Ramos (cell line): ENCODE data around the gene ASB2.

Experiments
- in situ Hi-C: fragments of 300-500 bp; cut with MboI; formaldehyde crosslinking; loops from one replicate; pipeline ENCODE4 v1.14.3; 2022; ENCODE audit warnings: low sequenced_read_pairs; ENCODE audit not compliant: unreplicated experiment

ASB2 gene, protein sequence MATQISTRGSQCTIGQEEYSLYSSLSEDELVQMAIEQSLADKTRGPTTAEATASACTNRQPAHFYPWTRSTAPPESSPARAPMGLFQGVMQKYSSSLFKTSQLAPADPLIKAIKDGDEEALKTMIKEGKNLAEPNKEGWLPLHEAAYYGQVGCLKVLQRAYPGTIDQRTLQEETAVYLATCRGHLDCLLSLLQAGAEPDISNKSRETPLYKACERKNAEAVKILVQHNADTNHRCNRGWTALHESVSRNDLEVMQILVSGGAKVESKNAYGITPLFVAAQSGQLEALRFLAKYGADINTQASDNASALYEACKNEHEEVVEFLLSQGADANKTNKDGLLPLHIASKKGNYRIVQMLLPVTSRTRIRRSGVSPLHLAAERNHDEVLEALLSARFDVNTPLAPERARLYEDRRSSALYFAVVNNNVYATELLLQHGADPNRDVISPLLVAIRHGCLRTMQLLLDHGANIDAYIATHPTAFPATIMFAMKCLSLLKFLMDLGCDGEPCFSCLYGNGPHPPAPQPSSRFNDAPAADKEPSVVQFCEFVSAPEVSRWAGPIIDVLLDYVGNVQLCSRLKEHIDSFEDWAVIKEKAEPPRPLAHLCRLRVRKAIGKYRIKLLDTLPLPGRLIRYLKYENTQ

GRCh38 chr14:93976477-93977057, at the start of gene ASB2:
TSS of gene ASB2 (minus strand) at chr14:93976570. CDS start at chr14:93964539, 12,031 bp downstream.
- in situ Hi-C loops, result no loop called here

- in situ Hi-C loops, result loop anchor here (25.0 kb wide), 1 partner anchor 112 kb away; the partner anchor contains the start of gene IFI27L2
Measured at GRCh38 chr14:94025720-94026119, 49.4 kb upstream of the ASB2 start.

- in situ Hi-C loops, result loop anchor here (25.0 kb wide), 1 partner anchor 362 kb away; no protein-coding TSS in a partner anchor
Measured at GRCh38 chr14:94024549-94024948, 48.2 kb upstream of the ASB2 start.

GRCh38 chr14:94022532-94023411, 46.4 kb upstream of the ASB2 start:
- in situ Hi-C loops, result loop anchor here (25.0 kb wide), 1 partner anchor 360 kb away; no protein-coding TSS in a partner anchor

- in situ Hi-C loops, result loop anchor here (25.0 kb wide), 1 partner anchor 359 kb away; no protein-coding TSS in a partner anchor
Measured at GRCh38 chr14:94021416-94022157, 45.2 kb upstream of the ASB2 start.

DNA sequence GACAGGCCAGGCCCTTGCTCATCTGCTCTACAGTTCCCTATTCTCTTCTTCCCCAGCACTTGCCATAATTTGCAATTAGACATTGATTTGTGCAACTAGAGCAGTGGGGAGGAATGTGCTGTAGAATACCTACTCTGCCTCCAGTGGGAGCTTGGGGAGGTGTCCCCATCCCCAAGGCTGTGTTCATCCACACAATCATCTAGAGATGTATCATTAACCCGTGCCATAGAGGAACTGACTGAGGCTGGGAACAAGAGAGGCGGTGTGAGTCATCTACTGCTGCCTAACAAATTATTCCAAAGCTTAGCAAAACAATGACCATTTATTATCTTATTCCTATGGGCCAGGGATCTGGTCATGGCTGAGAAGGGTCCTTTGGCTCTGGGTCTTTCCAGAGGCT, 44.6 kb upstream of the ASB2 start:
- in situ Hi-C loops, result loop anchor here (25.0 kb wide), 1 partner anchor 359 kb away; no protein-coding TSS in a partner anchor

GRCh38 chr14:94020267-94020666, 43.9 kb upstream of the ASB2 start:
- in situ Hi-C loops, result loop anchor here (25.0 kb wide), 1 partner anchor 358 kb away; no protein-coding TSS in a partner anchor

- in situ Hi-C loops, result loop anchor here (25.0 kb wide), 1 partner anchor 357 kb away; no protein-coding TSS in a partner anchor
Measured at GRCh38 chr14:94019329-94019728, 43.0 kb upstream of the ASB2 start.

- in situ Hi-C loops, result loop anchor here (25.0 kb wide), 1 partner anchor 356 kb away; no protein-coding TSS in a partner anchor
Measured at GRCh38 chr14:94018308-94018707, 41.9 kb upstream of the ASB2 start.

DNA sequence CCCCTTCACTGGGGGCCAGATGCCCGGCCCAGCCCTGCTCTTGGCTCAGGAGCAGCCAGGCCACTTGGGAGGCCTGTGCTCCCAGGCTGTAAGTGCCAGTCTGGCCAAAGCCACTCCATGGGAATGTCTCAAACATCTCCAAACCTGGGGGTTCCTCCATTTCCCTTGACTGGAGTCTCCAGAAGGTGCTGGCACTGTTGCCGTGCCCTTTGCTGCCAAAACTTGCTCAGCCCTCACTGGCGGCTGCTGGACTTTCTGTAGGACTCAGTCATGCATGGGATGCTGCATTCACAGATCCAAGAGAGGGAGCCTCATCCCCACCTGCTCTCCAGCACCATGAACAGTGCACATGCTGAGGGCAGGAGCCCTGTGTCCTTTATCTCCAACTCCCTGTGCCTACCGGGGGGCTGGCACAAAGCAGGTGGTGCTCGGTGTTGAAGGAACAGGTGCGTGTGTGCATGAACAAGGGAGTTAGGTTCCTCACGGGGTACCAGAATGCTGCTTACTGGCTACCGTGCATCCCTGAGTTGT, 40.1 kb upstream of the ASB2 start:
- in situ Hi-C loops, result loop anchor here (25.0 kb wide), 1 partner anchor 354 kb away; no protein-coding TSS in a partner anchor

GRCh38 chr14:94015223-94015622, 38.9 kb upstream of the ASB2 start:
- in situ Hi-C loops, result loop anchor here (25.0 kb wide), 1 partner anchor 353 kb away; no protein-coding TSS in a partner anchor

GRCh38 chr14:94014382-94014781, 38.0 kb upstream of the ASB2 start:
- in situ Hi-C loops, result loop anchor here (25.0 kb wide), 1 partner anchor 352 kb away; no protein-coding TSS in a partner anchor

DNA sequence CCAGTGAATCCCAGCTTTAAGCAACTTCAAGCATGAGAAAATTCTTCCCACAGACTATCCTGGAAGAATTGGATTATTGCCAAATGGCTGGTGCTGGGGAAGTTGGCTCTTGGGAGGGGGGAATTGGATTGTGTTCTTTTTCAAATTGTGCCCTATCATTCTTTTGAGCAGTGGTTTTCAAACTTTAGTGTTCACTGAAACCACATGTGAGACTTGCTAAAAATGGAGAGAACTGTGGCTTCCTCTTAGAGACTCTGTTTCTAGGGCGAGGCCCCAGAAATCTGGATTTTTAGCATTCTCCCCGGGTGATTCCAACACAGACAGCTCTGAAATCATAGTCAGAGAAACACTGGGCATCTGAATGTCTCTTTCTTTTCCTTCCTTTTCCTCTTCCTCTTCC, 35.4 kb upstream of the ASB2 start:
- in situ Hi-C loops, result loop anchor here (25.0 kb wide), 1 partner anchor 349 kb away; no protein-coding TSS in a partner anchor

DNA sequence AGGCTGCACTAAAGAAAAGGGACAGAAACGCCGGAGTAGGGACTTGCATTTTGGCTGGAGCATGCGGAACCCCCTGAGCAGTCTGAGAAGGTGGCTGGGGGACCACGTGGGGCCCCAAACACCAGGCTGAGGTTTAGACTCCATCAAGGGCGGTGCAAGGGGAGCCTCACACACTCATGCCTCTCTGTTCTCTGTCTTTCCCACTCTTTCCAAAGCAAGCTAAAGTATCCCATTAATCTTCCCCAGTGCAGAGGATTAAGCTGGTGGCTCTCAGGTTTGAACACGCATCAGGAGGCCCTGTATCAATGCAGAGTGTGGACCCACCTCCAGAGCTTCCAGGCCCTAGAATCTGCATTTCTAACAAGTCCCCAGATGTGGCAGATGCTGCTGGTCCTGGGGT, 34.3 kb upstream of the ASB2 start:
- in situ Hi-C loops, result loop anchor here (25.0 kb wide), 1 partner anchor 348 kb away; no protein-coding TSS in a partner anchor

DNA sequence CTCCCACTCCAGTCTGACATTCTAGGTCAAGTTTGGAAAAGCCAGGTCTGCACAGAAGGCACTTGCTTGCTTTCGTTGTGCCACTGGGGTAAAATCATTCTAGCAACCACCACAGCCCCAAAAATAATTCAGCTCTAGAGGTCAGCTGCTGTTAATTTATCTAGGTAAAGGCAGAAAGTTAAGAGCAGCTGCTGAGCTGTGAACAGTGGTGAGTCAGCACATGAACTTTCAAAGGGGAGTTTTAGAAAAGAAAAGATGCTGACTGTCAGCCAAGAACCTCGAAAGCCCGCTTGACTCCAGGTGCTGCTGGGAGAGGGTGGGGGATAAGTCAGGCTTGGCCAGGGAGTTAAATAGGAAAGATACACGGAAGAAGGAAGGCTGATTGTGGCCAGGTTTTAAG, 33.4 kb upstream of the ASB2 start:
- in situ Hi-C loops, result loop anchor here (25.0 kb wide), 1 partner anchor 347 kb away; no protein-coding TSS in a partner anchor

- in situ Hi-C loops, result loop anchor here (25.0 kb wide), 1 partner anchor 346 kb away; no protein-coding TSS in a partner anchor
Measured at GRCh38 chr14:94008234-94008633, 31.9 kb upstream of the ASB2 start.

GRCh38 chr14:94005324-94006073, 29.1 kb upstream of the ASB2 start:
- in situ Hi-C loops, result loop anchor here (25.0 kb wide), 1 partner anchor 343 kb away; no protein-coding TSS in a partner anchor
